NCI-H2227 (cell line): ENCODE data around the gene KCNK7.
"Not testable (repeated sequence)": the region's sequence is repeated elsewhere in the genome, so short reads cannot be mapped to it uniquely, and the experiment has no call there.

ENCODE experiments used
- DNase-seq: peaks from one replicate; lab custom pipeline; 2025; ENCODE audit not compliant: unreplicated experiment; lab: John Stamatoyannopoulos, UW

KCNK7 gene

GRCh38 chr11:65574811-65575567, 20.6 kb downstream of the KCNK7 start:
- peak; percentile 51 for DNase-seq

GRCh38 chr11:65574109-65574810, 21.3 kb downstream of the KCNK7 start:
- DNase-seq = peak; percentile 93

GRCh38 chr11:65573391-65574079, 22.1 kb downstream of the KCNK7 start:
- DNase-seq = no peak

GRCh38 chr11:65572356-65573051, 23.1 kb downstream of the KCNK7 start, which contains the start of gene FAM89B:
TSS of gene FAM89B (plus strand) at chr11:65572538. CDS start at chr11:65572670, 132 bp downstream.
- peak; percentile 90 for DNase-seq

DNA sequence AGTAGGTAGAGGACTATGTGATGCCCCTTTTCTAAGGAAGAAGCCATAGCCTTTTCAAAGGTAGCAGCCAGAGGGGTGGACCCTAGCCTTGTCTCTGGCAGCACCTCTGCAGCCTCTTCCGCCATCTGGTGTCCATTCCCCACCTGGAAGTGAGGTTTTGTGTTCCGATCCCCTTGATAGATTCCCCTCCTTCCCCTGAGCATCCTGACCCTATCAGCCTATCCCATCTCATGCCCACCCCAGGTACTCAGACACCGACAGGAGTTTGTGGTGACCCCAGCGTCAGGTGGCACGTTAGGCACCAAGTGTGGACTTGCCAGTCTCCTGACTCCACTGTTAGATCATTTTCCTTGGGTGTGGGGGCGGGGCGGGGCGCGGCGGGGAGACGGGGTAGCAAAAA, 23.7 kb downstream of the KCNK7 start:
- peak; percentile 65 for DNase-seq

DNA sequence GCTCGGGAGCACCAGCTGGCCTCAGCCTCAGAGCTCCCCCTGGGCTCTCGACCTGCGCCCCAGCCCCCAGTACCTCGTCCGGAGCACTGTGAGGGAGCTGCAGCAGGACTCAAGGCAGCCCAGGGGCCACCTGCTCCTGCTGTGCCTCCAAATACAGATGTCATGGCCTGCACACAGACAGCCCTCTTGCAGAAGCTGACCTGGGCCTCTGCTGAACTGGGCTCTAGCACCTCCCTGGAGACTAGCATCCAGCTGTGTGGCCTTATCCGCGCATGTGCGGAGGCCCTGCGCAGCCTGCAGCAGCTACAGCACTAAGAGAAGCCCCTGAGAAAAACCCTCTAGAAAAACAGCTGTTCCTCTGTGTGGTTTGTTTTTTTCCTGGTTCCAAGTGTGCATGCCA, 24.2 kb downstream of the KCNK7 start:
- no peak for DNase-seq

GRCh38 chr11:65569973-65570918, 25.4 kb downstream of the KCNK7 start, which contains the start of gene ZNRD2:
TSS of gene ZNRD2 (plus strand) at chr11:65570477. CDS start at chr11:65570492, 15 bp downstream.
- DNase-seq = peak; percentile 99

GRCh38 chr11:65569164-65569972, 26.2 kb downstream of the KCNK7 start:
- DNase-seq = no peak

DNA sequence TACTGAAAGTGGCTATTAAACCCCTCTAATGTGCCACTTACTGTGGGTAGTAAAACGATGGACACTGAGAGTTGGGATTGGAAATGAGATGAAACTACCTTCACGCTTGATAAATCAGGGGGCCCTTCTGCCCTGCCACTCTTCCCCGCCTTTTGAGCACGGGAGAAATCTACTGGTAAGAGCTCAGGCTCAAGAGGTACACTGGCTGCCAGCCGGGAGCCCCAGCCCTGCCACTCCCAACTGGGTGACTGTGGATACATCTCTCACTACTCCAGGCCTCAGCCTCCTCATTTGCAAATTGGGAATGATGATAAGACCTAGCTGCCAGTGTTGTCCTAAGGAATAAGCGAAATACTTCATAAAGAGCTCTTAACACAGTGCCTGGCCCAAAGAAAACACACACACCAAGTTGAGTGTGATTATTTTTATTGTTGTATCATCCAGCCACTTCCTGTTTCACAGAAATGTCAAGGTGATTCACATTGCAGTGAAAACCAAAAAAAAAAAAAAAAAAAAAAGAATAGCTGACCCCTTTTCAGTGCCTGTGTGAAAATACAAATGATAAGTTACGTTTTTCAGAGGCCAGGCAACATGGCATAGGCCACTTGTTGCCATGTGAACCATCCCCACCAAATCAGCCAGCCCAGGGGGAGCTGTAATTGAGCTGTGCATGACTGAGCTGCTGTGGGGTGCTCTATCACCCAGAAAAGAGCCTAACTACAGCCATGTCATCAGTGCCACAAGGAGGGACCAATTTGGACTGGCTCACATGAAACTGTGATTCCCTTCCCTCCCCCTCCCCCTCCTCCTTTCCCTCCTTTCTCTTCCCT, 29.8 kb downstream of the KCNK7 start:
- DNase-seq = peak; percentile 64

- DNase-seq = not testable (repeated sequence)
Observed at GRCh38 chr11:65564879-65565559, 30.6 kb downstream of the KCNK7 start.

- no peak for DNase-seq
Observed at GRCh38 chr11:65563601-65564000, 32.0 kb downstream of the KCNK7 start.

- DNase-seq = no peak
Observed at GRCh38 chr11:65562788-65563187, 32.8 kb downstream of the KCNK7 start.

DNA sequence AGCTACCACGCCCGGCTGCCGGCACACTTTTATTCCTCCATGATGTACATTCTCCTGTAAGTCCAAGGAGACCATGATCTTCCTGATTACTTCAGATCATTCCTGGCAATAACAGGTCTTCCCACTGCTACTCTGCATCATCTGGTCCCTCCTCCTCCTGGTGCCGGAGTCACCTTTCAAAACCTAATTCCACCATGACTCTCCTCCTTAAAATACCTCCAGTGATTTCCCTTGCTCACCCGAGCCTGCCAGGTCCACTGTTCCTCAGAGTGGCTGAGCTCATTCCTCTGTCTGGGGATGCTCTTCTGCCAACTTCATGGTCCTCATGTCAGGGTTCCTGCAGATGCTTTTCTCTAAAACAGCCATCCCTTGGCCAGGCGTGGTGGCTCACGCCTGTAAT, 33.6 kb downstream of the KCNK7 start:
- no peak for DNase-seq

DNA sequence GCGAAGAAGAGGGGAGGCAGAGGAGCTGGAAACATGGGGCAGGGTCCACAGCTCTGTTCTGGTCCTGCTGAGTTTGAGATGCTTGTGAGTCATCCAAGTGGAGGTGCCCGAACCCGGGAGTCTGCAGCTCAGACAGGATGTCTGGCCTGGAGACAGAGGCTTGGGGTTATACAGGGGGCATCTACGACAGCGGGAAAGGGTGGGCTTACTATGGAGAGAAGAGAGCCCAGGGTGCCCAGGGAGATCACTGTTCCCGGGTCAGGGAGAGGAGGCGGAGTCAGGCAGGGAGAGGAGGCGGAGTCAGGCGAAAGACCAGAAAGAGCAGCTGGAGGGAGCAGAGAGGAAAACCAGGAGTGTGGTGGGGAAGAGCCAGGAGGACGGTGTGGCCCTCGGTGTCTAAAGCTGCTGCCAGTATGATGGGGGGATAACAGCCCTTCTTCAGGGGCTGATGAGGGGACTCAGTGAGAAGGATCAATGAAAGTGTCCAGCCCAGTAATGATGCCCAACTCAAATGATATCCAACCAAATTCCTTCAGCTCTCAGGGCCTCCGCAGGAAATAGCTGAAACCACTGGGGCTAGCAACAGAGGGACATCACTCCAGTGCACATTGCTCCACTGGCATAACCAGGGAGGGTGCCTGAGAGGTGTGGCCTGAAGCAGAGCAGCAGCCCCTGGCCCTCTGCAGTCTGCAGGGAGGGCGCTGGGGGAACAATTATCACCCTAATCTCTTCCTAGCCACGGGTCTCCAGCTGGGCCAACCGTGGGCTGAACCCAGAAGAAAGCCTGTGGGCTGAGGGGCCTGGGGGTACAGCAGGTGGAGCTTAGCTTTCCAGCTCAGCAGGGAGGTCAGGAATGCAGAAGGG, 34.8 kb downstream of the KCNK7 start:
- peak; percentile 56 for DNase-seq

- peak; percentile 28 for DNase-seq
Observed at GRCh38 chr11:65559951-65560537, 35.6 kb downstream of the KCNK7 start.

- DNase-seq = no peak
Observed at GRCh38 chr11:65559535-65559934, 36.1 kb downstream of the KCNK7 start.
